Activated naive CD4-positive, alpha-beta T cell treated with anti-CD3 and anti-CD28 coated beads for 36 hours (primary cell): ENCODE measurements around the gene SLC7A4. TPM values are rescaled to one million over a fixed set of nuclear protein-coding genes. Genes with fewer than 3 reads are reported as not detected.
A peak's percentile ranks its signal among the peaks of the same experiment; 100 is the strongest.

Source experiments
- CTCF ChIA-PET: fragments of 350-600 bp; sonication (Branson Sonifier 250); formaldehyde crosslinking; loops from one replicate; lab custom pipeline; 2021; ENCODE audit warnings: antibody characterized with exemption; lab: Charles Lee
- DNase-seq: peaks from one replicate; pipeline ENCODE4 v3.0.0-alpha.2; 2020
- H3K27ac Mint-ChIP-seq: one replicate; pipeline ENCODE4 v1.8.0; 2021; ENCODE audit warnings: mild to moderate bottlenecking, mixed read lengths
- H3K27me3 Mint-ChIP-seq: one replicate; pipeline ENCODE4 v1.8.0; 2021; ENCODE audit warnings: low read depth, mixed read lengths
- H3K36me3 Mint-ChIP-seq: one replicate; pipeline ENCODE4 v1.8.0; 2021; ENCODE audit warnings: low read depth, mixed read lengths
- H3K4me1 Mint-ChIP-seq: one replicate; pipeline ENCODE4 v1.8.0; 2021; ENCODE audit warnings: low read depth, mixed read lengths
- H3K4me3 Mint-ChIP-seq: one replicate; pipeline ENCODE4 v1.8.0; 2021; ENCODE audit warnings: mild to moderate bottlenecking, moderate library complexity, mixed read lengths
- H3K9me3 Mint-ChIP-seq: one replicate; pipeline ENCODE4 v1.8.0; 2021; ENCODE audit warnings: mixed read lengths
- intact Hi-C: fragments of 100-400 bp; cut with micrococcal nuclease; formaldehyde crosslinking; loops from one replicate; pipeline ENCODE4 v1.15.1; 2023
- total RNA-seq, 2 experiments: library from RNA; stranded (reverse); gene quantifications; one replicate each; pipeline ENCODE4 v1.2.3, GENCODE V29; 2021

Gene SLC7A4
- total RNA-seq, 2 experiments from 2014 or later: not detected

DNA sequence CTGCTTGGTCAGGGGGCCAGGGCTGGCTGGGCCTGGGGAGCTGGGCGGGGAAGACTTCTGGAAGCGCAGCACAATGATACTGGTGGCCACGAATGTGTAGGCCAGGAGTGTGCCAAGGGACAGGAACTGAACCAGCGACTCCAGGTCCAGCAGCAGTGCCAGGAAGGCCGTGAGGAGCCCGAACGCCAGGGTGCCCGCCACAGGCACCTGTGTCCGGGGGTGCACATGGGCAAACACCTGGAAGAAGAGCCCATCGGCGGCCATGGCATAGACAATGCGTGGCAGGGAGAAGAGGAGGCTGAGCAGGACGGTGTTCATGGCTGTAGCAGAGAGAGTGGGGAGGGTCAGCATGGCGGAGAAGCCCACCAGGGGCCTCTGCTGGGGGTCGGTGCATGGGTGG is 2.3 kb downstream of the SLC7A4 start:
- peaks cover 13% of the 10 kb centered on the region for H3K4me1 Mint-ChIP-seq
- no peak overlapping the region for H3K4me3 Mint-ChIP-seq
- intact Hi-C loops: no loop called here
- no peak overlapping the region for H3K27ac Mint-ChIP-seq
- DNase-seq: no peak
- CTCF ChIA-PET: no interaction called here
- peaks cover 23% of the 10 kb centered on the region for H3K27me3 Mint-ChIP-seq
- H3K36me3 Mint-ChIP-seq: no peaks in the 10 kb centered on the region
- H3K9me3 Mint-ChIP-seq: no peaks in the 10 kb centered on the region

DNA sequence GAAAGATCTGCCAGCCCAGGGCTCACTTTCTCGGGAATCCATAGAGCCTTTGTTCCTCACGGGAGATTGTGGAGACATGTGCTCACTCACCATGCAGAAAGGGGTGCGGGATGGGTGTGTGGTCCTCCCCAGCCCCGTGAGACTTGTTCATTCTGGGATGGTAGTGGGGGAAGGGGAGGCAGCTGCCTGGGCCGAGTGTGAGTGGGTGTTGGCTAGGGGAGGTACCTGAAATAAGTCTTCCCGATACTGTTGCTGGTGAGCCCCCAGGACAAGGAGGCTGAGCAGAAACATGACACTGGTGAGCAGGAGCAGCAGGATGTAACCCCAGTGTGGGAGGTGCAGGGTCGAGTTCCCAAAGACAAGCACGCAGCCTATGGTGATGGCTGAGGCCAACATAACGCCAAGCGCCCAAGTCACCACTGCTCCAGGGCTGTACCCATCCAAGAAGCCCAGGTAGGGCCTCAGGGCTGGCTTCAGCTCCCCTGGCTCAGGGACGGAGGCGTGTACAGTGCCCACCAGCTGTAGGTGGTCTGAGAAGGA is 2.8 kb downstream of the SLC7A4 start:
- peaks cover 23% of the 10 kb centered on the region for H3K27me3 Mint-ChIP-seq
- no peak for DNase-seq
- intact Hi-C loops: no loop called here
- peaks cover 14% of the 10 kb centered on the region for H3K4me1 Mint-ChIP-seq
- no peaks in the 10 kb centered on the region for H3K36me3 Mint-ChIP-seq
- no peaks in the 10 kb centered on the region for H3K9me3 Mint-ChIP-seq
- H3K27ac Mint-ChIP-seq: no peak overlapping the region
- CTCF ChIA-PET: no interaction called here
- no peak overlapping the region for H3K4me3 Mint-ChIP-seq

DNA sequence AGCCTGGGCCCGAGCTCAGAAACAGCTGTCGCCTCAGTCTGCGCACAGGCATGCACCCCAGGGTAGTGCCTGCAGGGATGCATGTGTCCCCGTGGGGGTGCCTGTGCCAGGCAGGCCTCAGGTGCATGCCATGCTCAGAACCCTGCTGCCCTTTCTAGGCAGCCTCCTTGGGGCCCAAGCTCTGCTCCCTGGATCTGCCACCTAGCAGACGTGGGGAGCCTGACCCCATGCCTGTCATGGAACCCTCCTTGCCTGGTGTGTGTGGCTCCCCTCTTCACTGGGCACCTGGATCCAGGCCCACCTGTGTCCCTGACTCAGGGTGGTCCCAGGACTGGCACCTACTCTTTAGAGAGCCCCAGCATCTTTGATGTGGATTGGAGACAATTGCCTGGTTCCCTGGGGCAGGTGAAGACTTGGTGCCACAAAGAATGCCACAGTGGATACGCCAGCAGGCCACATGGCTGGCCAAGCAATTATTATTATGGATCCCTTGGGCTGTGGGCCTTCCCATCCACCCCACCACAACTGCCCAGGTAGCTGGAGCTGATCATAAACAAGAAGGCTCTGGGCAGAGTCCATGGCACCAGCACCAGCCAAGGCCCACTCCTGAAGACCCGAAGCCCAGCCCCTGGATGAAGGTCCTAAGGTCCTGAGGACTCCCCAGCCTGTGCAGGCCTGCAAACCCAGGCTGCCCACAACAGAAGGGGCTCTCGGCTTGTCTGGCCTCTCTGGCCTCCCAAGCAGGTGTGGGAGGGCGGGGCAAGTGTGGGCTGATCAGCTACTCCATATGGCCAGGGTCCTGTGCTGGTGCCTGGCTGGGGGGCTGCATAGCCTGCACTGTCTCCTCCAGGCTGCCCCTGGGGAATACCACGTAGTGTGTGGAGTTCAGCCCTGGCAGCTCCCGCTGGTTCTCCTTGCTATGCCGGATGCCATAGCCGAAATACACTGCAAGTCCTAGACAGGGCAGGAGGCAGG is 3.8 kb downstream of the SLC7A4 start:
- CTCF ChIA-PET: interaction anchor here (0.6 kb wide), 1 partner anchor 70 kb away, joined by 6 read pairs; no protein-coding TSS in a partner anchor
- no peaks in the 10 kb centered on the region for H3K9me3 Mint-ChIP-seq

DNA sequence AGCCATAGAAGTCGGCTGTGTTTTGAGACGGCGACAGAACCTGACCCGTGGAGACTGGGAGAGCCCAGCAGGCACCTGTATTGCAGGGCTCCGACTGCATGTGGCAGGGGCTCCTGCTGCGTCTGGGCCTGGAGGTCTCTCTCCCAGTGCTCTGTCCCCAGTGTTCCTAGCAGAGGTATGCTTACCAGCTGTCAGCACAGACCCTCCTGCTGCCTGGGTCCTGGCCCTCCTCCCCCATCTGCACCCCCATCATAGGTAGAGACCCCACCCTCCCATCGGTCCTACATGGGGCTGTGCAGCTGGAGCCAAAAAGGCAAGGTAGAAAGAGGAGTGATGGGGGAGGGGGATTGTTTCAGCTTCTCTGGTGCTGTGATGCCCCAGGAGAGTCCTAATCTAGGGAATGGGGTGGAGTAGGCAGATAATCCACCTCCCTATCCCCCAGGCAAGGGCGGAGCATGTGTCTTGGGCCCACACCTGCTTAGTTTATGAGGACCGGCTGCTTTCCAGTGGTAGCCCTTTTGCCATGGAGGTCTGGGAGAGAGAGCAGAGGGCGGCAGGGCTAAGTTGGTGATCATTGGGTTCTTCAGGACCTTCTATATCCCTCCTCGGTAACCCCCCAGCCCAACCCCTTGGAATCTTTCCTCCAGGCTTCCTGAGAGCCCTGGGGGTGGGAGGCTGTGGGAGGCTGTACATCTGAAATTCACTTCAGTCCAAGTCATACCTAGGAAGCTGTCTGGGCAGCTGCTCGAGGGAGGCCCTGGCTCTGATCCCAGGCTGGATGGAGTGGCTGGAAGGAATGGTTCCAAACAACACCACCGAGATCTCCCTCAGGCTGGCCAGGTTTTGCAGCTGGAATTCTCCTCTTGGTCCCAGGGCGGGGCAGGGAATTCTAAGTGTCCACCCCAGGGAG is 5.3 kb downstream of the SLC7A4 start:
- CTCF ChIA-PET: interaction anchor here (1.5 kb wide), 1 partner anchor 141 kb away, joined by 3 read pairs; no protein-coding TSS in a partner anchor
- Mint-ChIP-seq H3K27me3 (peaks cover 23% of the 10 kb centered on the region), H3K27ac (no peak overlapping the region), H3K36me3 (no peaks in the 10 kb centered on the region), H3K4me3 (no peak overlapping the region), H3K9me3 (no peaks in the 10 kb centered on the region), H3K4me1 (peaks cover 14% of the 10 kb centered on the region)
- intact Hi-C loops: no loop called here
- no peak for DNase-seq

More for the DNA sequence above, 3.8 kb downstream of the SLC7A4 start:
- H3K27ac Mint-ChIP-seq: no peak overlapping the region
- intact Hi-C loops: no loop called here
- H3K4me3 Mint-ChIP-seq: no peak overlapping the region
- H3K36me3 Mint-ChIP-seq: no peaks in the 10 kb centered on the region
- H3K4me1 Mint-ChIP-seq: peaks cover 14% of the 10 kb centered on the region
- H3K27me3 Mint-ChIP-seq: peaks cover 23% of the 10 kb centered on the region
- DNase-seq: no peak

DNA sequence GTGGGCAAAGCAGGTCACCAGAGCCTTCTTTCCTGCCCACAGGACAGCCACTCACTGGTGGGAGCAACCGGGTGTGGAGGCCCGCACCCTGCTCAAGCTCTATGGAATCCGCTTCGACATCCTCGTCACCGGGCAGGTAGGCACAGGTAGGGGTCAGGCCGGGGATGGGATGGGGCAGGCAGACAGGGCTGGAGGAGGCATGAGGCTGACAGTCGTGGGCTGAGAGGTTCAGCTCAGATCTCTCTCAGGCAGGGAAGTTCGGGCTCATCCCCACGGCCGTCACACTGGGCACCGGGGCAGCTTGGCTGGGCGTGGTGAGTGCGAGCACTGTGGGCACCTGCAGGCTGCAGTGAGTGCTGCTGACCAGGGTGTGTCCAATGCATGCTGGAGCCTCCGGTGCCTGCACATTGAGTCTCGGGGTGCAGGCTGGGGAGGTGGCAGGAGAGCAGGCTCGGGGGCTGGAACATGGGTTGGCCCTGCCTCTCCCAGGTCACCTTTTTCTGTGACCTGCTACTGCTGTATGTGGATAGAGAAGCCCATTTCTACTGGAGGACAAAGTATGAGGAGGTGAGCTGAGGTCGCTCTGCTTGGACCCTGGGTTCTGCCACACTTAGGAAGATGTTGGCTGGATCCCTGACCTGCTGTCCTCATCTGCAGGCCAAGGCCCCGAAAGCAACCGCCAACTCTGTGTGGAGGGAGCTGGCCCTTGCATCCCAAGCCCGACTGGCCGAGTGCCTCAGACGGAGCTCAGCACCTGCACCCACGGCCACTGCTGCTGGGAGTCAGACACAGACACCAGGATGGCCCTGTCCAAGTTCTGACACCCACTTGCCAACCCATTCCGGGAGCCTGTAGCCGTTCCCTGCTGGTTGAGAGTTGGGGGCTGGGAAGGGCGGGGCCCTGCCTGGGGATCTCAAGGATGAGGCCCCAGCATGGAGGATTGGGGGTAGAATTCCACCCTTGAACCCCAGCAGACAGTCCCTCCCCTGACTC is 6.3 kb downstream of the SLC7A4 start:
- Mint-ChIP-seq H3K9me3 (no peaks in the 10 kb centered on the region), H3K4me1 (peaks cover 14% of the 10 kb centered on the region)

DNA sequence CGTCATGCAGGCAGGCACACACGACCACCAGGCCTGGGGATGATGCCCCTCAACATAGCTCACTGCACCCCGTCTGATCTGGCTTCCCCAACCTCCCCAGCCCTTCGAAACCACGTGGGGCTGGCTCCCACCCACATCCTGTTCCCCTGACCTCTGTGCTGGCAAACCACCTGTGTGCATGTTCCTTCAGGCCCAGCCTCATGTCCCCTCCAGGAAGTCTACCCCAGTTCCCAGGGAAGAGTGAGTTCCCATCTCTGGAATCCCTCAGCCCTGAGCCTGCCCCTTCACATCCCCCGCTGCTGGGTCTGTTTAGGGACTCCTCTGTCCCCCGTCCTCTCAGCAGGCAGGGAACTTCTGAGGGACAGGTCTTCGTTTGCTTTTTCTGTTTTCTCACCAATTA is 7.1 kb downstream of the SLC7A4 start:
- peak; percentile 22 for DNase-seq
- intact Hi-C loops: no loop called here
- H3K4me1 Mint-ChIP-seq: peaks cover 12% of the 10 kb centered on the region
- H3K36me3 Mint-ChIP-seq: no peaks in the 10 kb centered on the region
- CTCF ChIA-PET: interaction anchor here (1.5 kb wide), 1 partner anchor 139 kb away, joined by 3 read pairs; no protein-coding TSS in a partner anchor
- H3K27ac Mint-ChIP-seq: no peak overlapping the region
- H3K4me3 Mint-ChIP-seq: no peak overlapping the region
- no peaks in the 10 kb centered on the region for H3K9me3 Mint-ChIP-seq
- H3K27me3 Mint-ChIP-seq: peaks cover 11% of the 10 kb centered on the region

More for the DNA sequence above, 6.3 kb downstream of the SLC7A4 start:
- CTCF ChIA-PET: interaction anchor here (1.5 kb wide), 1 partner anchor 140 kb away, joined by 3 read pairs; no protein-coding TSS in a partner anchor
- Mint-ChIP-seq H3K36me3 (no peaks in the 10 kb centered on the region), H3K27me3 (peaks cover 19% of the 10 kb centered on the region), H3K4me3 (no peak overlapping the region), H3K27ac (no peak overlapping the region)
- intact Hi-C loops: no loop called here
- no peak for DNase-seq

DNA sequence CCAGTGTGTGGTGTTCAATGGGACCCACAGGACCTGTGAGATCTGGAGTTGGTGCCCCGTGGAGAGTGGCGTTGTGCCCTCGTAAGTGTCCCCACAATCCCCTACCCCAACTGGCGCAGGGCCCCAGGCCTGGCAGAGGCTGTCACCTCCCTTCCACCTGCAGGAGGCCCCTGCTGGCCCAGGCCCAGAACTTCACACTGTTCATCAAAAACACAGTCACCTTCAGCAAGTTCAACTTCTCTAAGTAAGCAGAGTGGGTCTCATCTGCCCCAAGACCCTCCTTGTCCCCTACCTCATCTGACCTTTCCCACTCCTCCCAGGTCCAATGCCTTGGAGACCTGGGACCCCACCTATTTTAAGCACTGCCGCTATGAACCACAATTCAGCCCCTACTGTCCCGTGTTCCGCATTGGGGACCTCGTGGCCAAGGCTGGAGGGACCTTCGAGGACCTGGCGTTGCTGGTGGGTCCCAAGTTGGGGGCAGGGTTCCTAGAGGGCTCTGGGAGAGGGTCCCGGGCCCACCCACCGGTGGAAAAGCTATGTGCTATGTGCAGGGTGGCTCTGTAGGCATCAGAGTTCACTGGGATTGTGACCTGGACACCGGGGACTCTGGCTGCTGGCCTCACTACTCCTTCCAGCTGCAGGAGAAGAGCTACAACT is 9.3 kb downstream of the SLC7A4 start:
- intact Hi-C loops: no loop called here
- Mint-ChIP-seq H3K27ac (no peak overlapping the region), H3K9me3 (no peaks in the 10 kb centered on the region), H3K27me3 (no peaks in the 10 kb centered on the region), H3K4me3 (no peak overlapping the region), H3K4me1 (peaks cover 12% of the 10 kb centered on the region), H3K36me3 (no peaks in the 10 kb centered on the region)
- CTCF ChIA-PET: interaction anchor here (1.0 kb wide), 1 partner anchor 8 kb away, joined by 3 read pairs; the partner anchor contains the start of gene P2RX6
- no peak for DNase-seq

DNA sequence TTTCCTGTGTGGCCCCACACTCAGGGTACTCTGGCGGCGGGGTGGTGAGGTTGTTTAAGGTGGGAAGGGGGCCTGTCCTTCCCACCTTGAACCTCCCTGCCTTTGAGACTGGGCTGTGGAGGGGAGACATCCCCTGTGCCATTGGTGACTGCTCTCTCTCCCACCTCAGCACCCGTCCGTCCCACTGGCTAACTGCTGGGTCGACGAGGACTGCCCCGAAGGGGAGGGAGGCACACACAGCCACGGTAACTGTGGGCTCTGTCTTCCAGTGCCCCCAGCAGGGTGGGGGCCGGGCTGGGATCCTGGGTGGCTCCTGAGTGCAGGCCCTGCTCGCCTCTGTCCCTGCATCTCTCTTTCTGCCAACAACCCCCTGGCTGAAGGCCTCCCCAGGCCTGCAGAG is 9.9 kb downstream of the SLC7A4 start:
- no peak for DNase-seq
- intact Hi-C loops: no loop called here
- Mint-ChIP-seq H3K36me3 (no peaks in the 10 kb centered on the region), H3K4me3 (no peak overlapping the region), H3K9me3 (no peaks in the 10 kb centered on the region), H3K4me1 (peaks cover 12% of the 10 kb centered on the region), H3K27ac (no peak overlapping the region), H3K27me3 (no peaks in the 10 kb centered on the region)
- CTCF ChIA-PET: interaction anchor here (0.6 kb wide), 1 partner anchor 84 kb away, joined by 3 read pairs; no protein-coding TSS in a partner anchor

DNA sequence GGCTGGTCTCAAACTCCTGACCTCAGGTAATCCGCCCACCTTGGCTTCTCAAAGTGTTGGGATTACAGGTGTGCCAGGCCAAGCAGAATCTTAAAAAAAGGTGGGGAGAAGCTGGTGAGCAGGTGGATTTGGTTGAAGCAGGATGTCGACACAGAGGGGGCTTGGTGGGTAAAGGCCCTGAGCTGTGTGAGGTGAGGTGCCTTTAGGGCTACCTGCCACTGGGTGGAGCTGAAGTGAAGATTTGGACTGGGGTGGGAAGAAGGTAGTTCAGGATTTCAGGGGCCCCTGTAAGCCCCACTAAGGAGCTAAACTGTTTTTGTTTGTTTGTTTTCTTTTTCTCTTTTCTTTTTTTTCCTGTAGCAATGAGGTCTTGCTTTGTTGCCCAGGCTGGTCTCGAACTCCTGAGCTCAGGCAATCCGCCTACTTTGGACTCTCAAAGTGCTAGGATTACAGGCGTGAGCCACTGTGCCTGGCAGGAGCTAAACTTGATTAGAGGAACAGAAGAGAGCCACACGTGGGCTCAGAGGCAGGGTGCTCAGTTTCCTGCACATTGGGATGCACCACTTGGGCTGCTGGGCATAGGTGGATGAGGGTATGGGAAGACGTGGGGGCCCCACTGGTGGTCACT is 11.4 kb downstream of the SLC7A4 start:
- no peaks in the 10 kb centered on the region for H3K27me3 Mint-ChIP-seq
- peak; percentile 33 for DNase-seq
- H3K4me3 Mint-ChIP-seq: no peak overlapping the region
- no peaks in the 10 kb centered on the region for H3K9me3 Mint-ChIP-seq
- CTCF ChIA-PET: interaction anchor here (0.6 to 1.9 kb wide), 9 partner anchors 16 to 144 kb away, joined by 3 to 6 read pairs (median 4); no protein-coding TSS in a partner anchor
- intact Hi-C loops: no loop called here
- peaks cover 17% of the 10 kb centered on the region for H3K4me1 Mint-ChIP-seq
- no peak overlapping the region for H3K27ac Mint-ChIP-seq
- no peaks in the 10 kb centered on the region for H3K36me3 Mint-ChIP-seq

DNA sequence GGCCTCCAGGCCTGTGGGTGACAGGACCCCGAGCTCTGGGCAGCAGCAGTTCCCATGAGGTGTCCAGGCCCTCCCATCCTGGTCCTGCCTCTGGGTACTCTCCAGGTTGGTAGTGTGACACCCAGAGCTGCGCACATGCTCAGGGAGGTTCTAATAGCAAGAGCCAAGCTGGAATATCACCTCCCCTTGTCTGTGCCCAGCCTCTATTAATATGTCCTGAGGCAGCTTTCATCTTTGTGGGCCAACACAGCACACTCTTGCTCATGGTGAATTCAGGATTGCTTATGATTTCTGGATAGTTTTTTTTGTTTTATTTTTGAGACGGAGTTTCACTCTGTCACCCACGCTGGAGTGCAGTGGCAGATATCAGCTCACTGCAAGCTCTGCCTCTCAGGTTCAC is 14.0 kb downstream of the SLC7A4 start:
- CTCF ChIA-PET: no interaction called here
- Mint-ChIP-seq H3K27me3 (no peaks in the 10 kb centered on the region), H3K27ac (no peak overlapping the region), H3K9me3 (no peaks in the 10 kb centered on the region), H3K4me3 (no peak overlapping the region), H3K4me1 (peaks cover 23% of the 10 kb centered on the region), H3K36me3 (no peaks in the 10 kb centered on the region)
- no peak for DNase-seq
- intact Hi-C loops: no loop called here
